Measurements from ENCODE around the gene TUBG1. TPM values are rescaled to one million over a fixed set of nuclear protein-coding genes. Genes with fewer than 3 reads are reported as not detected.

TUBG1 gene
- total RNA-seq, 1 experiment from 2014 or later: 139 TPM

GRCh38 chr17:42581744-42582270 is 27.7 kb upstream of the TUBG1 start:
- intact Hi-C loops (cut with micrococcal nuclease): no loop called here
- POLR2A ChIA-PET: interaction anchor here (0.6 kb wide), 1 partner anchor 16 kb away, joined by 4 read pairs; no protein-coding TSS in a partner anchor

GRCh38 chr17:42584880-42585279 is 24.6 kb upstream of the TUBG1 start:
- BruUV-seq (replicated peaks): no TSS peak
- TF ChIP-seq SRF (IDR thresholded peaks at IDR 0.05; ENCODE audit: low read depth) (no peak), SP1 (IDR thresholded peaks at IDR 0.05; ENCODE audit: low read depth) (no peak), YY1 (IDR thresholded peaks at IDR 0.05; ENCODE audit: extremely low read depth, insufficient replicate concordance, low read depth, low read length) (no peak), POLR2AphosphoS5 (IDR thresholded peaks at IDR 0.05; ENCODE audit: low read depth, low read length) (no peak), EGR1 (IDR thresholded peaks at IDR 0.05; ENCODE audit: low read depth) (no peak), ZBTB33 (IDR thresholded peaks at IDR 0.05; ENCODE audit: extremely low read depth, insufficient replicate concordance, low read length) (no peak), SIN3A (IDR thresholded peaks at IDR 0.05; ENCODE audit: low read depth) (no peak), CEBPB (IDR thresholded peaks at IDR 0.05; ENCODE audit: low read depth) (no peak), FOSL1 (IDR thresholded peaks at IDR 0.05; ENCODE audit: low read depth) (no peak), JUND (IDR thresholded peaks at IDR 0.05) (no peak), MAX (IDR thresholded peaks at IDR 0.05) (no peak), ELF1 (IDR thresholded peaks at IDR 0.05; ENCODE audit: borderline replicate concordance, low read depth) (no peak), CTCF (IDR thresholded peaks at IDR 0.05 in 2 of 3, conservative IDR thresholded peaks at IDR 0.05 in 1 of 3; ENCODE audit: borderline replicate concordance in 1 of 3, insufficient read depth in 1 of 3, low read depth in 2 of 3, low read length in 2 of 3) (no peak), POLR2A (IDR thresholded peaks at IDR 0.05; ENCODE audit: borderline replicate concordance, extremely low read depth, insufficient read depth, insufficient read length) (no peak)
- H3K36me3 ChIP-seq (ENCODE audit: control insufficient read depth in 1 of 2, insufficient read depth in 2 of 2, low read length in 2 of 2): peaks cover 23 to 34% of the 10 kb centered on the region in 2 experiments; a peak in 3 of 4 replicates
- DNase-seq (ENCODE audit: low read depth, low spot score) (no peak), ATAC-seq (no peak)
- H3K4me3 ChIP-seq (replicated peaks in 1 of 2; ENCODE audit: low read depth in 1 of 2, low read length in 2 of 2): no peak overlapping the region
- H3K9me3 ChIP-seq (ENCODE audit: control insufficient read depth in 1 of 2, insufficient read depth in 1 of 2, low read depth in 1 of 2, low read length in 2 of 2): no peaks in the 10 kb centered on the region
- CTCF ChIA-PET: no interaction called here
- H3K9ac ChIP-seq (ENCODE audit: low read length): no peak overlapping the region
- intact Hi-C loops (cut with micrococcal nuclease): no loop called here
- H4K20me1 ChIP-seq (ENCODE audit: insufficient read depth): no peaks in the 10 kb centered on the region
- no peaks in the 10 kb centered on the region for H3K27me3 ChIP-seq (ENCODE audit: insufficient read depth, low read length)
- no peak overlapping the region for H3K4me2 ChIP-seq (ENCODE audit: low read length)
- no peaks in the 10 kb centered on the region for H3K79me2 ChIP-seq (ENCODE audit: insufficient read depth, low read length)
- POLR2A ChIA-PET: no interaction called here
- H2AFZ ChIP-seq (ENCODE audit: low read depth, low read length, poor library complexity, severe bottlenecking): no peak overlapping the region
- H3K27ac ChIP-seq (ENCODE audit: low read depth, low read length): no peak overlapping the region
- no peaks in the 10 kb centered on the region for H3K4me1 ChIP-seq (ENCODE audit: control insufficient read depth in 1 of 2, insufficient read depth in 2 of 2, low read length in 2 of 2)
- no peaks in the 10 kb centered on the region for H3K9me2 ChIP-seq (ENCODE audit: insufficient read depth)
- RAD21 ChIA-PET (ENCODE audit: low non-redundant PET in 1 of 2, low total read pairs in 2 of 2, uncharacterized antibody in 2 of 2, unreplicated experiment in 2 of 2): no interaction called here

More at GRCh38 chr17:42581744-42582270, 27.7 kb upstream of the TUBG1 start:
- Histone ChIP-seq H4K20me1 (ENCODE audit: insufficient read depth) (no peaks in the 10 kb centered on the region), H2AFZ (ENCODE audit: low read depth, low read length, poor library complexity, severe bottlenecking) (no peak overlapping the region), H3K79me2 (ENCODE audit: insufficient read depth, low read length) (peaks cover 14% of the 10 kb centered on the region), H3K4me3 (replicated peaks in 1 of 2; ENCODE audit: low read depth in 1 of 2, low read length in 2 of 2) (no peak overlapping the region), H3K9me2 (ENCODE audit: insufficient read depth) (no peaks in the 10 kb centered on the region), H3K27me3 (ENCODE audit: insufficient read depth, low read length) (no peaks in the 10 kb centered on the region), H3K4me1 (ENCODE audit: control insufficient read depth in 1 of 2, insufficient read depth in 2 of 2, low read length in 2 of 2) (peaks cover 4 to 6% of the 10 kb centered on the region in 2 experiments; a peak in 2 of 4 replicates), H3K9me3 (ENCODE audit: control insufficient read depth in 1 of 2, insufficient read depth in 1 of 2, low read depth in 1 of 2, low read length in 2 of 2) (no peaks in the 10 kb centered on the region), H3K4me2 (ENCODE audit: low read length) (no peak overlapping the region), H3K9ac (ENCODE audit: low read length) (no peak overlapping the region), H3K27ac (ENCODE audit: low read depth, low read length) (no peak overlapping the region), H3K36me3 (ENCODE audit: control insufficient read depth in 1 of 2, insufficient read depth in 2 of 2, low read length in 2 of 2) (peaks cover 27 to 30% of the 10 kb centered on the region in 2 experiments; a peak in 3 of 4 replicates)
- ChIA-PET CTCF (no interaction called here), RAD21 (ENCODE audit: low non-redundant PET in 1 of 2, low total read pairs in 2 of 2, uncharacterized antibody in 2 of 2, unreplicated experiment in 2 of 2) (no interaction called here)
- no TSS peak for BruUV-seq (replicated peaks)
- no peak for TF ChIP-seq YY1 (IDR thresholded peaks at IDR 0.05; ENCODE audit: extremely low read depth, insufficient replicate concordance, low read depth, low read length)
- no peak for TF ChIP-seq EZH2 (IDR thresholded peaks at IDR 0.05)
- no peak for TF ChIP-seq SRF (IDR thresholded peaks at IDR 0.05; ENCODE audit: low read depth)
- no peak for TF ChIP-seq ATF3 (IDR thresholded peaks at IDR 0.05)
- TF ChIP-seq SIN3A (IDR thresholded peaks at IDR 0.05; ENCODE audit: low read depth): no peak
- ATAC-seq (no peak), DNase-seq (ENCODE audit: low read depth, low spot score) (no peak)
